HG03045 (cell line): ENCODE measurements around the gene DNAJB6.

Experiments
- ATAC-seq: cut with Tn5 transposase; IDR thresholded peaks from one replicate; pipeline ENCODE4 v1.9.1; 2021; ENCODE audit warnings: mild to moderate bottlenecking, moderate library complexity; ENCODE audit not compliant: unreplicated experiment

The DNAJB6 gene

GRCh38 chr7:157462840-157463239 is 126.0 kb downstream of the DNAJB6 start:
- no peak for ATAC-seq

GRCh38 chr7:157463245-157463644 is 126.4 kb downstream of the DNAJB6 start:
- ATAC-seq = no peak

- ATAC-seq = no peak
These were observed 127.5 kb downstream of the DNAJB6 start for GRCh38 chr7:157464111-157464970.

GRCh38 chr7:157464971-157465886 is 128.4 kb downstream of the DNAJB6 start:
- no peak for ATAC-seq

- no peak for ATAC-seq
These were observed 129.4 kb downstream of the DNAJB6 start for GRCh38 chr7:157465891-157466866.

- no peak for ATAC-seq
These were observed 130.1 kb downstream of the DNAJB6 start for GRCh38 chr7:157466867-157467261.
